H1 (cell line): Measurements from ENCODE around the gene ADAMTS6. TPM values are rescaled to one million over a fixed set of nuclear protein-coding genes. Genes with fewer than 3 reads are reported as not detected.

Experiments
- BRCA1 ChIP-seq: IDR thresholded peaks from 2 replicates; pipeline ENCODE4 v1.6.1; 2012; ENCODE audit warnings: low read depth, low read length, improper control_type of control experiment
- polyA plus RNA-seq, 7 experiments: library from polyadenylated mRNA; depleted of rRNA in 3 of 7; stranded (reverse) in 5 of 7; unstranded in 2 of 7; fragments of >200 nt in 5 of 7; fragments of 200-250 nt in 2 of 7; gene quantifications; 1 replicate in 5 of 7; 2 replicates in 1 of 7; 4 replicates in 1 of 7; pipeline versions ENCODE4 v1.2.1 to v1.2.3, GENCODE V29; 2011 to 2013; ENCODE audit warnings: missing spikeins in 2 of 7, mixed read lengths in 2 of 7
- total RNA-seq: library from RNA; stranded (reverse); fragmentation: NEBNext Ultra II Directional; extraction: Animal tissue kit (Norgen Biotek cat#: 25700); gene quantifications from 2 replicates; pipeline ENCODE4 v1.2.1, GENCODE V29; 2021

ADAMTS6 gene
- total and polyA plus RNA-seq, 2 of the 8 experiments (the other 6 are each of a cell fraction or from before 2014, with no cell fraction given), result 0.74 to 2.4 TPM

DNA sequence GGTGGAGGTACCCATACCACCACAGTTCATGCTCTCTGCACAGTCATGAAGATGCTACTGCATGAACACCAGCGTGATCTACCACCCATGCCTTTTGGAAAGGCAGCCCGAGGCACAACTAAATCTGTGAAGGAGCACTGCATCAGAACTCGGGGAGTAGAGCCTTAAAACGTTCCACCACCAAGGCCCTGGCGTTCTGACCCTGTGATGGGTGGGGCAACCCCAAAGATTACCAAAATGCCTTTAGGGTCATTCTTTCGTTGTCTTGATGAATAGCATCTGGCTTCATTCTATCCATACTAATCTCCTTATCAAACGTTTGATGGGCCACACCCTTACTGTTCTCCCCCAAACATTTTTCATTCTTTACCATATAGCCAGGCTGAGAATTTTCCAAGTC lies 97.9 kb downstream of the ADAMTS6 start (continued):
- TF ChIP-seq BRCA1, result no peak
- TF ChIP-seq, all 59 proteins: peak for 0
